ENCODE results near the gene GDPD5. TPM values are rescaled to one million over a fixed set of nuclear protein-coding genes. Genes with fewer than 3 reads are reported as not detected.

Gene GDPD5
- total and polyA plus RNA-seq, 4 experiments from 2014 or later, result 11.0 to 160 (median 85.7) TPM

GRCh38 chr11:75482931-75483469, 42.7 kb downstream of the GDPD5 start:
- no peak for DNase-seq
- Mint-ChIP-seq H3K36me3 (peaks cover 0 to 23% of the 10 kb centered on the region in 2 donors), H3K9me3 (no peaks in the 10 kb centered on the region), H3K27ac (peak overlapping the region in 5 of 7 donors; percentile 40 to 84 (median 73)), H3K4me1 (peaks cover 4 to 11% (median 7%) of the 10 kb centered on the region in 4 donors), H3K27me3 (no peaks in the 10 kb centered on the region), H3K4me3 (no peak overlapping the region)
- no peaks in the 10 kb centered on the region for H3K27me3 ChIP-seq (ENCODE audit: insufficient read depth, low read length)
- intact Hi-C loops (cut with micrococcal nuclease), result no loop called here
- no peaks in the 10 kb centered on the region for H3K4me1 ChIP-seq (ENCODE audit: insufficient read depth, low read length)
- POLR2A ChIA-PET (ENCODE audit: partially characterized antibody), result no interaction called here
- no peak overlapping the region for H3K27ac ChIP-seq (ENCODE audit: low read depth, low read length)
- CTCF ChIA-PET (ENCODE audit: partially characterized antibody), result no interaction called here
- H3K4me3 ChIP-seq (ENCODE audit: low read length in 2 of 2), result no peak overlapping the region
- no peaks in the 10 kb centered on the region for H3K9me3 ChIP-seq (ENCODE audit: control insufficient read depth in 1 of 2, low read length in 2 of 2)
- H3K36me3 ChIP-seq (ENCODE audit: insufficient read depth, low read length), result no peaks in the 10 kb centered on the region

- intact Hi-C loops (cut with micrococcal nuclease), result no loop called here
- H3K4me1 Mint-ChIP-seq, result peaks cover 4 to 15% (median 11%) of the 10 kb centered on the region in 4 donors
- Histone ChIP-seq H3K36me3 (ENCODE audit: insufficient read depth, low read length) (no peaks in the 10 kb centered on the region), H3K4me3 (ENCODE audit: low read length in 2 of 2) (no peak overlapping the region), H3K4me1 (ENCODE audit: insufficient read depth, low read length) (no peaks in the 10 kb centered on the region), H3K9me3 (ENCODE audit: control insufficient read depth in 1 of 2, low read length in 2 of 2) (no peaks in the 10 kb centered on the region), H3K27me3 (ENCODE audit: insufficient read depth, low read length) (no peaks in the 10 kb centered on the region), H3K27ac (ENCODE audit: low read depth, low read length) (no peak overlapping the region)
- CTCF ChIA-PET (ENCODE audit: partially characterized antibody), result no interaction called here
- no peak for DNase-seq
- H3K36me3 Mint-ChIP-seq, result peaks cover 0 to 27% of the 10 kb centered on the region in 2 donors
- H3K27me3 Mint-ChIP-seq, result no peaks in the 10 kb centered on the region
- H3K4me3 Mint-ChIP-seq, result no peak overlapping the region
- POLR2A ChIA-PET (ENCODE audit: partially characterized antibody), result no interaction called here
- H3K27ac Mint-ChIP-seq, result peak overlapping the region in 6 of 7 donors; percentile 42 to 84 (median 78)
- no peaks in the 10 kb centered on the region for H3K9me3 Mint-ChIP-seq
Observed at GRCh38 chr11:75481922-75482606, 43.7 kb downstream of the GDPD5 start.

GRCh38 chr11:75481223-75481921, 44.4 kb downstream of the GDPD5 start:
- ChIA-PET POLR2A (ENCODE audit: partially characterized antibody) (no interaction called here), CTCF (ENCODE audit: partially characterized antibody) (no interaction called here)
- Histone ChIP-seq H3K9me3 (ENCODE audit: control insufficient read depth in 1 of 2, low read length in 2 of 2) (no peaks in the 10 kb centered on the region), H3K4me3 (ENCODE audit: low read length in 2 of 2) (no peak overlapping the region), H3K4me1 (ENCODE audit: insufficient read depth, low read length) (peaks cover 7% of the 10 kb centered on the region), H3K36me3 (ENCODE audit: insufficient read depth, low read length) (no peaks in the 10 kb centered on the region), H3K27me3 (ENCODE audit: insufficient read depth, low read length) (no peaks in the 10 kb centered on the region), H3K27ac (ENCODE audit: low read depth, low read length) (no peak overlapping the region)
- H3K4me3 Mint-ChIP-seq, result no peak overlapping the region
- no peaks in the 10 kb centered on the region for H3K9me3 Mint-ChIP-seq
- intact Hi-C loops (cut with micrococcal nuclease), result no loop called here
- DNase-seq, result no peak
- H3K27me3 Mint-ChIP-seq, result no peaks in the 10 kb centered on the region
- peaks cover under 1 to 12% (median 11%) of the 10 kb centered on the region in 4 donors for H3K4me1 Mint-ChIP-seq
- peak overlapping the region in 1 of 7 donors; percentile 62 for H3K27ac Mint-ChIP-seq
- peaks cover 0 to 27% of the 10 kb centered on the region in 2 donors for H3K36me3 Mint-ChIP-seq

- H3K9me3 ChIP-seq (ENCODE audit: control insufficient read depth in 1 of 2, low read length in 2 of 2), result no peaks in the 10 kb centered on the region
- peaks cover 9 to 20% (median 19%) of the 10 kb centered on the region in 4 donors for H3K4me1 Mint-ChIP-seq
- H3K36me3 ChIP-seq (ENCODE audit: insufficient read depth, low read length), result no peaks in the 10 kb centered on the region
- H3K36me3 Mint-ChIP-seq, result peaks cover 0 to 25% of the 10 kb centered on the region in 2 donors
- POLR2A ChIA-PET (ENCODE audit: partially characterized antibody), result no interaction called here
- no peak overlapping the region for H3K4me3 Mint-ChIP-seq
- no peak overlapping the region for H3K4me3 ChIP-seq (ENCODE audit: low read length in 2 of 2)
- H3K27ac ChIP-seq (ENCODE audit: low read depth, low read length), result no peak overlapping the region
- intact Hi-C loops (cut with micrococcal nuclease), result no loop called here
- peaks cover 16% of the 10 kb centered on the region for H3K4me1 ChIP-seq (ENCODE audit: insufficient read depth, low read length)
- H3K27ac Mint-ChIP-seq, result peak overlapping the region in 5 of 7 donors; percentile 4 to 57 (median 35)
- no peaks in the 10 kb centered on the region for H3K9me3 Mint-ChIP-seq
- CTCF ChIA-PET (ENCODE audit: partially characterized antibody), result no interaction called here
- DNase-seq, result no peak
- no peaks in the 10 kb centered on the region for H3K27me3 Mint-ChIP-seq
- H3K27me3 ChIP-seq (ENCODE audit: insufficient read depth, low read length), result no peaks in the 10 kb centered on the region
Observed at GRCh38 chr11:75480185-75481175, 45.3 kb downstream of the GDPD5 start.

GRCh38 chr11:75479597-75480145, 46.1 kb downstream of the GDPD5 start:
- H3K36me3 ChIP-seq (ENCODE audit: insufficient read depth, low read length), result no peaks in the 10 kb centered on the region
- intact Hi-C loops (cut with micrococcal nuclease), result no loop called here
- H3K9me3 Mint-ChIP-seq, result no peaks in the 10 kb centered on the region
- peaks cover 17 to 28% (median 26%) of the 10 kb centered on the region in 4 donors for H3K4me1 Mint-ChIP-seq
- H3K4me3 Mint-ChIP-seq, result no peak overlapping the region
- no peak for DNase-seq
- POLR2A ChIA-PET (ENCODE audit: partially characterized antibody), result no interaction called here
- no peak overlapping the region for H3K4me3 ChIP-seq (ENCODE audit: low read length in 2 of 2)
- no peak overlapping the region for H3K27ac ChIP-seq (ENCODE audit: low read depth, low read length)
- peak overlapping the region in 5 of 7 donors; percentile 3 to 66 (median 60) for H3K27ac Mint-ChIP-seq
- peaks cover 24% of the 10 kb centered on the region for H3K4me1 ChIP-seq (ENCODE audit: insufficient read depth, low read length)
- H3K36me3 Mint-ChIP-seq, result peaks cover 2 to 28% of the 10 kb centered on the region in 2 donors
- H3K27me3 ChIP-seq (ENCODE audit: insufficient read depth, low read length), result no peaks in the 10 kb centered on the region
- H3K9me3 ChIP-seq (ENCODE audit: control insufficient read depth in 1 of 2, low read length in 2 of 2), result no peaks in the 10 kb centered on the region
- H3K27me3 Mint-ChIP-seq, result no peaks in the 10 kb centered on the region
- CTCF ChIA-PET (ENCODE audit: partially characterized antibody), result no interaction called here

- DNase-seq, result no peak
- Histone ChIP-seq H3K27ac (ENCODE audit: low read depth, low read length) (no peak overlapping the region), H3K27me3 (ENCODE audit: insufficient read depth, low read length) (no peaks in the 10 kb centered on the region), H3K4me1 (ENCODE audit: insufficient read depth, low read length) (peaks cover 24% of the 10 kb centered on the region), H3K9me3 (ENCODE audit: control insufficient read depth in 1 of 2, low read length in 2 of 2) (no peaks in the 10 kb centered on the region), H3K36me3 (ENCODE audit: insufficient read depth, low read length) (no peaks in the 10 kb centered on the region), H3K4me3 (ENCODE audit: low read length in 2 of 2) (no peak overlapping the region)
- Mint-ChIP-seq H3K4me1 (peaks cover 17 to 28% (median 26%) of the 10 kb centered on the region in 4 donors), H3K27ac (peak overlapping the region; percentile 42 to 76 (median 60)), H3K27me3 (no peaks in the 10 kb centered on the region), H3K4me3 (no peak overlapping the region), H3K9me3 (no peaks in the 10 kb centered on the region), H3K36me3 (peaks cover 3 to 32% of the 10 kb centered on the region in 2 donors)
- intact Hi-C loops (cut with micrococcal nuclease), result no loop called here
- ChIA-PET POLR2A (ENCODE audit: partially characterized antibody) (no interaction called here), CTCF (ENCODE audit: partially characterized antibody) (no interaction called here)
Observed at GRCh38 chr11:75478783-75479596, 46.8 kb downstream of the GDPD5 start.

All from CD4-positive, alpha-beta memory T cell (primary cell).